Measurements from ENCODE around the gene NAV2.

The NAV2 gene

GRCh38 chr11:20036626-20037335 is 324.1 kb downstream of the NAV2 start:
- TF ChIP-seq, protein P1, sequence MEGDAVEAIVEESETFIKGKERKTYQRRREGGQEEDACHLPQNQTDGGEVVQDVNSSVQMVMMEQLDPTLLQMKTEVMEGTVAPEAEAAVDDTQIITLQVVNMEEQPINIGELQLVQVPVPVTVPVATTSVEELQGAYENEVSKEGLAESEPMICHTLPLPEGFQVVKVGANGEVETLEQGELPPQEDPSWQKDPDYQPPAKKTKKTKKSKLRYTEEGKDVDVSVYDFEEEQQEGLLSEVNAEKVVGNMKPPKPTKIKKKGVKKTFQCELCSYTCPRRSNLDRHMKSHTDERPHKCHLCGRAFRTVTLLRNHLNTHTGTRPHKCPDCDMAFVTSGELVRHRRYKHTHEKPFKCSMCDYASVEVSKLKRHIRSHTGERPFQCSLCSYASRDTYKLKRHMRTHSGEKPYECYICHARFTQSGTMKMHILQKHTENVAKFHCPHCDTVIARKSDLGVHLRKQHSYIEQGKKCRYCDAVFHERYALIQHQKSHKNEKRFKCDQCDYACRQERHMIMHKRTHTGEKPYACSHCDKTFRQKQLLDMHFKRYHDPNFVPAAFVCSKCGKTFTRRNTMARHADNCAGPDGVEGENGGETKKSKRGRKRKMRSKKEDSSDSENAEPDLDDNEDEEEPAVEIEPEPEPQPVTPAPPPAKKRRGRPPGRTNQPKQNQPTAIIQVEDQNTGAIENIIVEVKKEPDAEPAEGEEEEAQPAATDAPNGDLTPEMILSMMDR (IDR thresholded peaks at IDR 0.05; ENCODE audit: borderline replicate concordance, control extremely low read depth, extremely low read depth, insufficient read depth, missing control alignments), result no peak
- no peak for DNase-seq (ENCODE audit: low spot score)
- in situ Hi-C loops (cut with MboI; ENCODE audit: low sequenced_read_pairs, unreplicated experiment), result no loop called here

DNA sequence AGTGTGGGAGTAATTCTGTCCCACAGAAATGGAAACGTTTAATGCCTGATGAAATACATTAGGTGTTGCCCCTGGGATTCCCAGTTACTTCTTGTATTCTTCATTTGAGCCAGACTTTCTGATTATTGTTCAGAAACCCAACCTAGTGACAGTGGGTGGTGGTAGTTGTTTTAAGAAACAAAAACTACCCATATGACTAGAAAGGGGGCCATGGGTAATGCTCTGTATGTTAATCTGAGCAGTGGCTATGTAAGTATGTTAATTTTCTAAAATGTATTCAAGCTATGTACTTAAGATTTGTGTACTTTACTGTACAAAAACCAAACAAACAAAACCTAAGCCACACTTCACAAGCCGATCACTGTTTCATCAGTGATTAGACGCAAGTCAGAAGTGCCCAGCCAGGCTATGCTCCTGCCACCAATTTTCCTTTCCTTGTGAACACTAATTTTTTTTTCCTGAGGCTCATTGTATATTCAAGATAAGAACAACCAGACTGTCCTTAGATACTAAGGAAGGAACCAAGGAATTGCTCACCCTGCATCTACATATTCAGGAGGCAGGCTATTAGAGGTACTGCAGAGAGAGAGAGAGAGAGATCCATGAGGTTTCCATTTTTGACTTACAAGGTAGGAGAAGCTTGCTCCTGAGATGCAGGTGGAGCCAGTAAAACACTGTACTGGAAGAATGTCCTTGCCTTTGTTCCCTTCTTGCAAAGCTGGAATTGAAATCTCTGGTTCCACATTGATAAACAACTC is 324.9 kb downstream of the NAV2 start:
- DNase-seq (ENCODE audit: low spot score), result no peak
- TF ChIP-seq, protein P1 (IDR thresholded peaks at IDR 0.05; ENCODE audit: borderline replicate concordance, control extremely low read depth, extremely low read depth, insufficient read depth, missing control alignments), result no peak
- in situ Hi-C loops (cut with MboI; ENCODE audit: low sequenced_read_pairs, unreplicated experiment), result no loop called here

DNA sequence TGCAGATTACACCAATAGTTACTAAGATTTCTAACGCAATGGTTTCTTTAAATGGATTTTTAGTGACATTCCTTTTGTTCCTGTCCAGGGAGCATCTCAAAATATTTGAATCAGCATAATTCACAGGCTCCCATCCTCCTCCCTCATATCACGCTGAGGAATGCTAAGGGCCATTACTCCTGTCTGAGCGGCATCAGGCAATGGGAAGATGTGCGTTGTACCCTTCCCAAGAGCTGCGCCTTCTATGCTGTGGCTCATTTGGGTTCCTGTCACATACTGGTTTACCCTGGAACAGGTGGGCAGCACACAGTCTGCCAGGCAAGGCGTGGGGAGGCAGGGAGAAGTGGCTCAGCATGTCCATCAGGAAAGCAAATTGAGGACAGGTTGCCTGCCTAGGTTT is 325.8 kb downstream of the NAV2 start:
- TF ChIP-seq, protein P1 (IDR thresholded peaks at IDR 0.05; ENCODE audit: borderline replicate concordance, control extremely low read depth, extremely low read depth, insufficient read depth, missing control alignments), result no peak
- in situ Hi-C loops (cut with MboI; ENCODE audit: low sequenced_read_pairs, unreplicated experiment), result no loop called here
- DNase-seq (ENCODE audit: low spot score), result no peak

- in situ Hi-C loops (cut with MboI; ENCODE audit: low sequenced_read_pairs, unreplicated experiment), result no loop called here
- TF ChIP-seq, protein P1 (IDR thresholded peaks at IDR 0.05; ENCODE audit: borderline replicate concordance, control extremely low read depth, extremely low read depth, insufficient read depth, missing control alignments), result no peak
- no peak for DNase-seq (ENCODE audit: low spot score)
Measured at GRCh38 chr11:20038972-20039371, 326.3 kb downstream of the NAV2 start.

DNA sequence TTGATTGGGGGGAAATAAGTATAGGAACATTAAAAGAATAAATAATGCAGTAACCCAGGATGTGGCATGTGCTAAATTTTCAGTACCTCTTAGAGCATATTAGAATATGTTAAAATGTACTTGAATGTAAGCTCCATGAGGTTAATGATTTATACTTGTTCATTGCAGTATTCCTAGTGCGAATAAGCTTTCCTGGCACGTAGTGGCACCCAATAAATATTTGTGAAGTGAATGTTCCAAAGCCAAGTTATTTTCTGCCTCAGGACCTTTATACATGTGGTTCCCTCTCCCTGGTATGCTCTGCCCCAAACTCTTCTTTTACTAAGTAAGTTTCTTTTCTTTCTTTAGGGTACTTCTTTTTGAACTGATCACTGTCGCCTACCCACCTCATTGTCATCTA is 328.9 kb downstream of the NAV2 start:
- in situ Hi-C loops (cut with MboI; ENCODE audit: low sequenced_read_pairs, unreplicated experiment), result no loop called here
- TF ChIP-seq, protein P1 (IDR thresholded peaks at IDR 0.05; ENCODE audit: borderline replicate concordance, control extremely low read depth, extremely low read depth, insufficient read depth, missing control alignments), result no peak
- no peak for DNase-seq (ENCODE audit: low spot score)

DNA sequence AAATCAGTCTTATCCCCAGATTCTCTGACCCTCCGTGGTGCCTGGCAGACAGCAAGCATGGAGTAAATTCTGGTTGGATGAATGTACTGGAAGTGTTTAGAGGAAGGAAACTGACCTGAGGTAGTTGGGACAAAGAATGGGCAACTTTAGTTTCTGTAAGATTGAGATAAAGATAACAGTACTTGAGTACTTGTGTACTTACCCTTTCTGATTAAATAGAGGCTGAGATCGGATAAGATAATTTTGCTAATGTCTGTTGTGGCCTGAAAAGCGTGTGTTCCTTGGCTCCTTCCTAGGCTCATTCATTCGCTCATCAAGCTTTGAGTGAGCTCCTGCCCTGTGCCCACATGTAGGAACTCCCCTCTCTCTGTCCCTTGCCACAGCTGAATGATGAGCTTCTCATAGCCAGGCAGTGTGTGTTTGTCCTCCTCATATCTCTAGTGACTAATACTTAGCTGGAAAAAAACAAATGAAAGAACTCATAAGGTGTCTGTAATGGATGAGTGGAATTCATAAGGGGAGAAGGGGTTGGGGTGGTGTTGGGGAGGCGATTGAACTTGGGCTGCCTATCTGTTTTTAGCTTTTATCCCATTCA is 329.5 kb downstream of the NAV2 start:
- TF ChIP-seq, protein P1 (IDR thresholded peaks at IDR 0.05; ENCODE audit: borderline replicate concordance, control extremely low read depth, extremely low read depth, insufficient read depth, missing control alignments), result no peak
- no peak for DNase-seq (ENCODE audit: low spot score)
- in situ Hi-C loops (cut with MboI; ENCODE audit: low sequenced_read_pairs, unreplicated experiment), result no loop called here
